Central memory CD8-positive, alpha-beta T cell (primary cell): ENCODE results near the gene DPYD.
A peak's percentile ranks its signal among the peaks of the same experiment; 100 is the strongest.

Experiments
- ATAC-seq: fragments of 150-1000 bp; cut with Tn5 transposase; replicated peaks from 2 replicates; pipeline ENCODE4 v1.10.0; 2022; ENCODE audit warnings: mild to moderate bottlenecking, moderate FRiP score, moderate number of reproducible peaks; ENCODE audit not compliant: poor library complexity, severe bottlenecking; ENCODE audit errors: extremely low read depth
- DNase-seq, 2 donors: peaks; one replicate each; pipeline ENCODE4 v3.0.0; 2021; ENCODE audit warnings: low spot score in 2 of 2
- H3K27ac Mint-ChIP-seq: one replicate; pipeline ENCODE4 v1.8.0; 2022; ENCODE audit warnings: low read depth, mild to moderate bottlenecking, moderate library complexity, mixed read lengths
- H3K27me3 Mint-ChIP-seq: one replicate; pipeline ENCODE4 v1.8.0; 2022; ENCODE audit warnings: mixed read lengths
- H3K36me3 Mint-ChIP-seq: one replicate; pipeline ENCODE4 v1.8.0; 2022; ENCODE audit warnings: mild to moderate bottlenecking, moderate library complexity, mixed read lengths; ENCODE audit not compliant: insufficient read depth
- H3K4me1 Mint-ChIP-seq: one replicate; pipeline ENCODE4 v1.8.0; 2022; ENCODE audit warnings: mixed read lengths
- H3K4me3 Mint-ChIP-seq: one replicate; pipeline ENCODE4 v1.8.0; 2022; ENCODE audit warnings: mild to moderate bottlenecking, moderate library complexity, mixed read lengths
- H3K9me3 Mint-ChIP-seq: one replicate; pipeline ENCODE4 v1.8.0; 2022; ENCODE audit warnings: mixed read lengths

DPYD gene

DNA sequence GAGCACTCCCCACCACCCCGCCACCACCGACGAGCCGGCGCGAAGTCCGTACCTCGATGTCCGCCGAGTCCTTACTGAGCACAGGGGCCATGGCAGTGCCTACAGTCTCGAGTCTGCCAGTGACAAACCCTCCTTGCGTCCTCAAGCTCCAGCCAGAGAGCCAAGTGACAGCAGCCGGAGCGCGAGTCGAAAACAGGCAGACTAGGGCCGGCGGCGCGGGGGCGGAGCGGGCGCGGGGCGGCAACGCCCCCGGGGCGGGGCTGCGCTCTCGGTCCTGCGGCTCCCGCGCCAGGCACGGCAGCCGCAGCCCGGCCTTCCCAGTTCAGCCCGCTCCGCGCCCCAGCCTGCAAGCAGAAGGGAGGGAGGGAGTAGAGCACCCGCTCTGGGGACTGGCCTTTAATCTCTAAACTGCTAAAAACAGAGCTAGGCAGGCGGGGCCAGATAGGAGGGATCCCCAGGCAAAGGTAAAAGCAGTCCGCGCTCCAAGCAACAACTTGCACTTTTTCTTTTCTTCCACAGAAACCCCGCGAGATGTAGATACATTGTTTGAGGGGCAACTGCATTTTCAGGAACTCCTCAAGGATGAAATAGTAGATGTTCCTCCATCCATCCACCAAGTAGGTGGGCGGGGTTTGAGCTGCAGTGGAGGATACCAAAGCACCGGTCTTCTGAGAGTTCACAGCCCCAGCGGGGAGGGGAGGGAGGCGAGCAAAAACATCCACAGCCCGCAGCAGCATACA lies at the start of gene DPYD:
Gene DPYD (minus strand): TSS at position 203 of the 740 bp plus-strand sequence. CDS start 112 bp downstream, at position 91.
- DNase-seq (peak; percentile 69 to 73), ATAC-seq (peak; percentile 90)
- Mint-ChIP-seq H3K27me3 (no peaks in the 10 kb centered on the region), H3K4me3 (peak within 1 kb of the TSS; percentile 96), H3K4me1 (peaks cover 37% of the 10 kb centered on the region), H3K36me3 (peaks cover 7% of the 10 kb centered on the region), H3K9me3 (no peaks in the 10 kb centered on the region), H3K27ac (peak within 1 kb of the TSS; percentile 91)

GRCh38 chr1:97960470-97960869 lies 39.6 kb upstream of the DPYD start:
- Mint-ChIP-seq H3K9me3 (no peaks in the 10 kb centered on the region), H3K4me3 (no peak overlapping the region), H3K27me3 (peaks cover 43% of the 10 kb centered on the region)

DNA sequence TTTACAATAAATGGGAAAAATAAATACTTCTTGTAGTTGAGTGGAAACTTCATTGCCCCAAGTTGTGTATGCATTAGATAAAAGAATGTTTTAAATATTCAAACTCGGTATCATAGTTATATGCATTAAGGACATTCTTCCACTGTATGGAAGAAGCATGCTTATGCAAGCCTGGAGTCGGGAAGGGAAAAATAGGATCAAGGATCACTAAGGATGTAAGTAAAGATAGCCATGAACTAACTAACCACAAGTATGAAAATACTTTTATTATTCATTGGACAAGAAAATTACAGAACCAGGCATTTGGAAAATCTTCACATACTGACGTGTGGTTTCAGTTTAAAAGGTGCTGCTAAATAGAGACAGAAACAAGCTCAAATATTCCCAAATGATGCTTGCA lies 26.9 kb upstream of the DPYD start:
- ATAC-seq (no peak), DNase-seq (no peak)
- Mint-ChIP-seq H3K4me1 (peaks cover 6% of the 10 kb centered on the region), H3K4me3 (no peak overlapping the region), H3K27me3 (peaks cover 27% of the 10 kb centered on the region), H3K36me3 (no peaks in the 10 kb centered on the region), H3K9me3 (no peaks in the 10 kb centered on the region), H3K27ac (no peak overlapping the region)

More at GRCh38 chr1:97960470-97960869, 39.6 kb upstream of the DPYD start:
- ATAC-seq (no peak), DNase-seq (no peak)
- Mint-ChIP-seq H3K4me1 (no peaks in the 10 kb centered on the region), H3K27ac (no peak overlapping the region), H3K36me3 (no peaks in the 10 kb centered on the region)

- Mint-ChIP-seq H3K36me3 (no peaks in the 10 kb centered on the region), H3K4me3 (no peak overlapping the region), H3K27ac (no peak overlapping the region), H3K4me1 (peaks cover 15% of the 10 kb centered on the region), H3K27me3 (no peaks in the 10 kb centered on the region), H3K9me3 (no peaks in the 10 kb centered on the region)
- DNase-seq (no peak), ATAC-seq (no peak)
Measured at GRCh38 chr1:97943354-97943753, 22.5 kb upstream of the DPYD start.

- Mint-ChIP-seq H3K9me3 (no peaks in the 10 kb centered on the region), H3K4me1 (peaks cover 15% of the 10 kb centered on the region), H3K36me3 (no peaks in the 10 kb centered on the region), H3K27me3 (no peaks in the 10 kb centered on the region), H3K27ac (no peak overlapping the region), H3K4me3 (peak overlapping the region; percentile 16)
- no peak for DNase-seq
- ATAC-seq = no peak
Measured at GRCh38 chr1:97942161-97943123, 21.6 kb upstream of the DPYD start.

- DNase-seq (no peak), ATAC-seq (no peak)
- Mint-ChIP-seq H3K27ac (no peak overlapping the region), H3K4me1 (peaks cover 11% of the 10 kb centered on the region), H3K36me3 (peaks cover 2% of the 10 kb centered on the region), H3K4me3 (no peak overlapping the region), H3K27me3 (no peaks in the 10 kb centered on the region), H3K9me3 (no peaks in the 10 kb centered on the region)
Measured at GRCh38 chr1:97938285-97938642, 17.4 kb upstream of the DPYD start.

DNA sequence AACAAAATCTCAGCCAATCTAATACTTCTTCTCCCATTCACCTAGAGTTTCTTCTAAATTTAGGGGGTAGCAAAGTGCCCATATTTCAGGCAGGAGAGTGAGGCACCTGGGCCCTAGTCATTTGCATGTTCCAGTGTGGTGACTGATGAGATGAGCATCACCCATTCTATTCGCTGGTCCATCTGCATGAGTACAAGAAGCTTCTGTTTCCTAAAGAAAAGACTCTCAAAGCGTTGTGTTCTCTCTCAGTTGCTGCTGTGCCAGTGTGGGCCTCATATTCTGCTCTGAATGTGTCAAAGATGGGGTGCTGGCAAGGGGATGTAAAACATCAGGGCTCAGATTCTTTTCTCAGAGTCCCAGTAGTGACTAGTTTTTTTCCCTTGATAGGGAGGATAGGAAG lies 16.1 kb upstream of the DPYD start:
- Mint-ChIP-seq H3K27me3 (no peaks in the 10 kb centered on the region), H3K9me3 (no peaks in the 10 kb centered on the region), H3K4me1 (peaks cover 2% of the 10 kb centered on the region), H3K36me3 (peaks cover 2% of the 10 kb centered on the region), H3K27ac (no peak overlapping the region), H3K4me3 (no peak overlapping the region)
- DNase-seq (no peak), ATAC-seq (no peak)

DNA sequence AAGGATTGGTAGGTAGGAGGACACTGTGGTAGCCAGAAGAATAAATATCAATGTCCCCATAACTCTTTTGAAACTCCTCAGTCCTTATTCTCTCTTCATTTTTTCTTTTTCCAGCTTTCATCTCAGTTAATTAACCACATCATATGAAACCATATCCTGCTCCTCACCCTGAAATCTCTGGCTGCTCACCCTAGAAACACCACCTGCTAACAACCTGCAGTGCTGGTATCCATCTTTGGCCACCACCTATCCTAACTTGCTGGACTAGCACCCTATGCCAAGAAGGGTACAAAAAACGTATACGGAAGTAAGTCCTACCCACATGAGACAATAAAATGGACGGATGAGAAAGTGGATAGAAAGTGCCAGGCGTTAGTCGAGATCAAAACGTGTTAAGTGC lies 13.7 kb upstream of the DPYD start:
- H3K4me1 Mint-ChIP-seq = no peaks in the 10 kb centered on the region
- H3K36me3 Mint-ChIP-seq = peaks cover 2% of the 10 kb centered on the region
- H3K27ac Mint-ChIP-seq = no peak overlapping the region
- ATAC-seq (no peak), DNase-seq (no peak)
- H3K27me3 Mint-ChIP-seq = no peaks in the 10 kb centered on the region
- H3K4me3 Mint-ChIP-seq = no peak overlapping the region
- no peaks in the 10 kb centered on the region for H3K9me3 Mint-ChIP-seq

DNA sequence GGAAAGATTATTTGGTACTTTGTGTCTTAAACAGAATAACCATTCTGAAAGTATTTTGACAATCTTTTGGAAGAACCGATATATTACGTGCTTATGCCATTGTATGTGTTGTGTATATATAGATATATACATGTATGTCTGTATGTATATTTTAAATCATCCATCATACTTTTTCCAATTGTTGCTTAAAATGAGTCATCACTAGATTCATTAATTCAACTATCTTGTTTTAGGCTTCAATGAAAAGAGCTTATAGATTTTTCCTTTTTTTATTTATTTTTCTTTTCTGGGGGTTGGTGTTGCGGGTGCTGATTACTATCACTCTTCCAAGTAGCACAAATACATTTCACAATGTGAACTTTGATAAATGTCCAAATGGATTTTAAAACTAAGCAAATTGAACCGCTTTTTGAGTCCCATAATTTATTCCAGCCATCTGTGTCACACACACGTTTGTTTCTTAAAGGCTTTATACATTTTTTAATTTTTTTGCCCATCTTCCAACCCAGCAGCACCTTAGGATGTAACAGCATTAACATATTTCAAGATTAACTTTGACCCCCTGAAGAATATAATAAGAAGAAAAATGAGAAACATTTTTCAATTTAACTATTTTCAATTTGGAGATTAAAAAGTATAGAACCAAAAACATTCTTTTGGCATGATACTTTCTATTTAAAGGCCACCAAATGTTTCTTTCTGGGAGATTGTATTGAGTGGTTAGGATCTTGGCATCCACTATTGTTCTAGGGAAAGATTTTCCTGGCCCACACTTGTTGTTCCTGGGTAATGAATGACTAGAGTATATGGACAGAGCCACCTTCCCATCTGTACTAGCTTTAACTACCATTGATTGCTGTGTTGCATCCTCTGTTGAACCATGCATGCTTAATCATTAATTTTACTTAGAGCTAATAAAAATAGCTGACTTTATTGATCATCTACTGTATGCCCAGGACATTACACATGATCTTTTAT lies 9.3 kb upstream of the DPYD start:
- Mint-ChIP-seq H3K36me3 (peaks cover 2% of the 10 kb centered on the region), H3K9me3 (no peaks in the 10 kb centered on the region), H3K27ac (no peak overlapping the region), H3K27me3 (no peaks in the 10 kb centered on the region), H3K4me1 (peaks cover 13% of the 10 kb centered on the region), H3K4me3 (no peak overlapping the region)
- no peak for DNase-seq
- no peak for ATAC-seq

DNA sequence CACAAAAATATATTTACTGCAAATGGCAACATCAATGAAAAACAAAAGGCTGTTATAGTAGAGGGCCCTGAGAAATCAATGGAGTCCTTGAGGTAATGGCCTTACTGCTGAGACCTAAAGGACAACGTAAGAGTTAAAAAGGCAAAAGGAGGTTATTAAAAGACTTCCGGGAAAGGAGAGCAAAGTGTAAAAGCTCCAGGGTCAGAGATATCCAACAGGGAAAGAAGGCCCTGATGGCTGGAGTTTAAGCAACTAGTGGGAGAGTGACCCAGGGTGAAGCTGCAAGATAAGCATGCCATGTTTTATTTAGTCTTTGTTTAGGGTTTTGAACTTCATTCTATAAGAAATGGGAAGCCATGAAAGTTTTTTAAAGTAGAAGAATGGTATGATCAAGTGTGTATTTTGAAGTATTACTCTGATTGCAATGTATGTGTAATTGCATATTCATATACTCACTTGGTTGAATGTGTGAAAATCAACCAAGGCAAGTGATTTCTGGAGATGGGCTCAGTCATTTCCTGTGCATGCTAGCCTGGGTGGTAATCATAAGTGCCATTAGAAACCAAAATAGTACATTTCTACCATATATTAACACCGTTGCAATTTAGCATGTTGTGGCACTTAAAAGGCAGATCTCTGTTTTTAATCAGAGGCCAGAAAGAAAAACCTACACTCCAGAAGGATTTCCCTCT lies 5.3 kb upstream of the DPYD start:
- no peak for ATAC-seq
- H3K27me3 Mint-ChIP-seq = no peaks in the 10 kb centered on the region
- DNase-seq = no peak

GRCh38 chr1:97925151-97925550 lies 4.3 kb upstream of the DPYD start:
- no peaks in the 10 kb centered on the region for H3K27me3 Mint-ChIP-seq
- H3K4me1 Mint-ChIP-seq = peaks cover 25% of the 10 kb centered on the region
- no peaks in the 10 kb centered on the region for H3K9me3 Mint-ChIP-seq
- no peak overlapping the region for H3K4me3 Mint-ChIP-seq
- DNase-seq = no peak
- peaks cover 6% of the 10 kb centered on the region for H3K36me3 Mint-ChIP-seq
- ATAC-seq = no peak
- H3K27ac Mint-ChIP-seq = no peak overlapping the region

More for the DNA sequence above, 5.3 kb upstream of the DPYD start:
- Mint-ChIP-seq H3K4me3 (no peak overlapping the region), H3K4me1 (peaks cover 25% of the 10 kb centered on the region), H3K36me3 (peaks cover 2% of the 10 kb centered on the region), H3K27ac (peak overlapping the region; percentile 11), H3K9me3 (no peaks in the 10 kb centered on the region)
